Fibroblast of lung (primary cell): ENCODE results near the gene PLEKHB2.

Source experiments
- EZH2 ChIP-seq: IDR thresholded peaks from 2 replicates; pipeline ENCODE4 v1.5.1; 2012; ENCODE audit warnings: low read length, control low read depth, mild to moderate bottlenecking; ENCODE audit errors: missing control alignments
- TF ChIP-seq, protein P1 (sequence below), 2 donors: IDR thresholded peaks in 1 of 2; conservative IDR thresholded peaks in 1 of 2; 1 replicate in 1 of 2; 2 replicates in 1 of 2; pipeline ENCODE4 v1.5.1; 2011 to 2012; ENCODE audit warnings: low read length in 2 of 2, control low read depth in 1 of 2, inconsistent platforms in 1 of 2, low read depth in 1 of 2, mild to moderate bottlenecking in 1 of 2

GRCh38 chr2:131093696-131094462, 11.3 kb upstream of the PLEKHB2 start:
- TF ChIP-seq EZH2: no peak
- TF ChIP-seq, protein P1, sequence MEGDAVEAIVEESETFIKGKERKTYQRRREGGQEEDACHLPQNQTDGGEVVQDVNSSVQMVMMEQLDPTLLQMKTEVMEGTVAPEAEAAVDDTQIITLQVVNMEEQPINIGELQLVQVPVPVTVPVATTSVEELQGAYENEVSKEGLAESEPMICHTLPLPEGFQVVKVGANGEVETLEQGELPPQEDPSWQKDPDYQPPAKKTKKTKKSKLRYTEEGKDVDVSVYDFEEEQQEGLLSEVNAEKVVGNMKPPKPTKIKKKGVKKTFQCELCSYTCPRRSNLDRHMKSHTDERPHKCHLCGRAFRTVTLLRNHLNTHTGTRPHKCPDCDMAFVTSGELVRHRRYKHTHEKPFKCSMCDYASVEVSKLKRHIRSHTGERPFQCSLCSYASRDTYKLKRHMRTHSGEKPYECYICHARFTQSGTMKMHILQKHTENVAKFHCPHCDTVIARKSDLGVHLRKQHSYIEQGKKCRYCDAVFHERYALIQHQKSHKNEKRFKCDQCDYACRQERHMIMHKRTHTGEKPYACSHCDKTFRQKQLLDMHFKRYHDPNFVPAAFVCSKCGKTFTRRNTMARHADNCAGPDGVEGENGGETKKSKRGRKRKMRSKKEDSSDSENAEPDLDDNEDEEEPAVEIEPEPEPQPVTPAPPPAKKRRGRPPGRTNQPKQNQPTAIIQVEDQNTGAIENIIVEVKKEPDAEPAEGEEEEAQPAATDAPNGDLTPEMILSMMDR (conservative IDR thresholded peaks at IDR 0.05 in 1 of 2, IDR thresholded peaks at IDR 0.05 in 1 of 2; ENCODE audit: low read depth in 1 of 2, low read length in 2 of 2): no peak
